Effector memory CD4-positive, alpha-beta T cell (primary cell): ENCODE results near the gene ZC3H7B.
"Not testable (repeated sequence)": the region's sequence is repeated elsewhere in the genome, so short reads cannot be mapped to it uniquely, and the experiment has no call there.

Experiments used
- DNase-seq, 3 donors: peaks; one replicate each; pipeline ENCODE4 v3.0.0-alpha.2; 2020
- H3K27ac ChIP-seq: 2 replicates; pipeline ENCODE4 v1.7.0; 2013; ENCODE audit warnings: mild to moderate bottlenecking, low read length, moderate library complexity; ENCODE audit not compliant: insufficient read depth, poor library complexity, severe bottlenecking
- H3K27me3 ChIP-seq: replicated peaks from 2 replicates; pipeline ENCODE4 v1.7.0; 2013; ENCODE audit warnings: mild to moderate bottlenecking, low read length; ENCODE audit not compliant: insufficient read depth, control insufficient read depth, poor library complexity, severe bottlenecking
- H3K36me3 ChIP-seq: 2 replicates; pipeline ENCODE4 v1.7.0; 2013; ENCODE audit warnings: mild to moderate bottlenecking, low read length, moderate library complexity; ENCODE audit not compliant: control insufficient read depth, insufficient read depth
- H3K4me1 ChIP-seq: 2 replicates; pipeline ENCODE4 v1.7.0; 2013; ENCODE audit warnings: low read length, mild to moderate bottlenecking; ENCODE audit not compliant: control insufficient read depth, insufficient read depth, poor library complexity, severe bottlenecking
- H3K4me3 ChIP-seq: 2 replicates; pipeline ENCODE4 v1.7.0; 2013; ENCODE audit warnings: low read length, low read depth, mild to moderate bottlenecking; ENCODE audit not compliant: insufficient read depth, poor library complexity, severe bottlenecking
- H3K9me3 ChIP-seq: 2 replicates; pipeline ENCODE4 v1.7.0; 2013; ENCODE audit warnings: mild to moderate bottlenecking, low read length, moderate library complexity; ENCODE audit not compliant: control insufficient read depth
- total RNA-seq, 3 donors: gene quantifications; one replicate each; lab custom pipeline; 2026; lab: John Stamatoyannopoulos, UW

Gene ZC3H7B
- total RNA-seq, result 106 to 126 (median 111) reads per million in 3 donors

DNA sequence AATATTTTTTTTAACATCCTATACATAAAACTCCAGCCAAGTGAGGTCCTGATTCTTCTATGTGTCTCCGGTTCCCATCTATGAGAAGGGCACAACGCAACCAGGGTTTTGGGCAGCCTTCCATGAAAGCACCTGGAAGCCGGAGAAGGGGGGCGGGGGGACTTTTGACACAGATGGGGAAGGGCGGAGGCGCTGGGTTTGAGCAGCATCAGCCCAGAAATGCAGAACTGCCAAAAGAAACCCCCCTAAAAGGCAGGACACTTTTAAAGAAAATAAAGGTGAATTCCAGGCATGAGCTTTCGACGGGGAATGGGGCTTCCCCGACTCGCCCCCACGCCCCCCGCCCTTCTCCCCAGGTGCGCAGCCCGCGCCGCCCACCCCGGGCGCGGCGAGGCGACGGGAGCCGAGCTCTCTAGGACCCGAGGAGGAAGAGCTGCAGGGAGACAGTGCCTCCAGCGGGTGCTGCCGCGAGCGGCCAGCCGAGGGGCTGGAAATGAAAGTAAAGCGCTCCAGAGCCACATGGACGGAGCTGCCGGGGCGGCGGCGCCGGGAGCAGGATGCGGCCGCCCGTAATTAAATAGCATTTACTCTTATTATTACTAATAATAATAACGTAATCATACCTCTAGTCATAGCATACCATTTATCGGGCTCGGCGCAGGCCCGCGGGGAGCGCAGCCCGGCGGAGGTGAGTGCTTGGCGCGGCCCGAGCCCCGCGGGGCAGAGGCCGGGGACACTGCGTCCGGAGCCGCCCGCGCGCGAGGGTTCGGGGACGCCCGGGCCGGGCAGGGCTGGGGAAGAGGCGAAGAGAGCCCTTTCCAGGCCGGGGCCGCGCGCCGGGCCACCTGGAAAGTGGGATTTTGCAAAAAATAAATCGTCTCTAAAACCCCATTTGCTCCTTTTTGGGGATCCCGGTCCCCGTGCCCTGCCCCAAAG, at the start of gene ZC3H7B:
TSS of gene ZC3H7B (plus strand) at position 441 of the 936 bp plus-strand sequence. CDS start 19,136 bp downstream, outside the sequence.
- Histone ChIP-seq H3K27ac (peak within 1 kb of the TSS; percentile 88), H3K4me3 (peak within 1 kb of the TSS; percentile 95), H3K4me1 (peaks cover 16% of the 10 kb centered on the region), H3K27me3 (no peaks in the 10 kb centered on the region), H3K36me3 (no peaks in the 10 kb centered on the region), H3K9me3 (no peaks in the 10 kb centered on the region)
- peak; percentile 77 to 79 (median 77) for DNase-seq

GRCh38 chr22:41252365-41252764, 49.0 kb upstream of the ZC3H7B start:
- H3K9me3 ChIP-seq, result no peaks in the 10 kb centered on the region

GRCh38 chr22:41254230-41254629, 47.1 kb upstream of the ZC3H7B start:
- DNase-seq, result no peak
- Histone ChIP-seq H3K4me3 (no peak overlapping the region), H3K27ac (no peak overlapping the region), H3K4me1 (no peaks in the 10 kb centered on the region), H3K9me3 (no peaks in the 10 kb centered on the region), H3K36me3 (peaks cover 89% of the 10 kb centered on the region), H3K27me3 (no peaks in the 10 kb centered on the region)

More at GRCh38 chr22:41252365-41252764, 49.0 kb upstream of the ZC3H7B start:
- no peaks in the 10 kb centered on the region for H3K4me1 ChIP-seq
- no peak overlapping the region for H3K27ac ChIP-seq
- peaks cover 93% of the 10 kb centered on the region for H3K36me3 ChIP-seq
- H3K27me3 ChIP-seq, result no peaks in the 10 kb centered on the region
- no peak overlapping the region for H3K4me3 ChIP-seq
- no peak for DNase-seq

- peaks cover 87% of the 10 kb centered on the region for H3K36me3 ChIP-seq
- no peak overlapping the region for H3K27ac ChIP-seq
- H3K9me3 ChIP-seq, result no peaks in the 10 kb centered on the region
- no peaks in the 10 kb centered on the region for H3K27me3 ChIP-seq
- H3K4me3 ChIP-seq, result no peak overlapping the region
- no peaks in the 10 kb centered on the region for H3K4me1 ChIP-seq
- DNase-seq, result no peak
These were observed 44.8 kb upstream of the ZC3H7B start for GRCh38 chr22:41256254-41257253.

- no peak overlapping the region for H3K27ac ChIP-seq
These were observed 43.6 kb upstream of the ZC3H7B start for GRCh38 chr22:41257696-41258095.

DNA sequence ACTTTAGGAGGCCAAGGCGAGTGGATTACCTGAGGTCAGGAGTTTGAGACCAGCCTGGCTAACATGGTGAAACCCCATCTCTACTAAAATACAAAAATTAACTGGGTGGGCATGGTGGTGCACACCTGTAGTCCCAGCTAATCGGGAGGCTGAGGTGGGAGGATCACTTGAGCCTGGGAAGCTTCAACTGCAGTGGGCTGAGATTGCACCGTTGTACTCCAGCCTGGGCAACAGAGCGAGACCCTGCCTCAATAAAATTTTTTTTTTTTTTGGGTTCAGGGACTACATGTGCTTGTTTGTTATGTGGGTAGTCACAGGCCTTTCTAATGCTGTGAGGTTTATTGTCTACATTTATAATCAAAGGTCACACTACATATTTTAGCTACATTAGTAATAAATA, 41.6 kb upstream of the ZC3H7B start:
- not testable (repeated sequence) for H3K4me3 ChIP-seq, DNase-seq, H3K27me3 ChIP-seq, H3K9me3 ChIP-seq, H3K27ac ChIP-seq, H3K4me1 ChIP-seq
- H3K36me3 ChIP-seq, result peaks cover 91% of the 10 kb centered on the region

More at GRCh38 chr22:41257696-41258095, 43.6 kb upstream of the ZC3H7B start:
- no peaks in the 10 kb centered on the region for H3K9me3 ChIP-seq
- DNase-seq, result no peak
- no peaks in the 10 kb centered on the region for H3K4me1 ChIP-seq
- no peaks in the 10 kb centered on the region for H3K27me3 ChIP-seq
- H3K36me3 ChIP-seq, result peaks cover 90% of the 10 kb centered on the region
- H3K4me3 ChIP-seq, result no peak overlapping the region

DNA sequence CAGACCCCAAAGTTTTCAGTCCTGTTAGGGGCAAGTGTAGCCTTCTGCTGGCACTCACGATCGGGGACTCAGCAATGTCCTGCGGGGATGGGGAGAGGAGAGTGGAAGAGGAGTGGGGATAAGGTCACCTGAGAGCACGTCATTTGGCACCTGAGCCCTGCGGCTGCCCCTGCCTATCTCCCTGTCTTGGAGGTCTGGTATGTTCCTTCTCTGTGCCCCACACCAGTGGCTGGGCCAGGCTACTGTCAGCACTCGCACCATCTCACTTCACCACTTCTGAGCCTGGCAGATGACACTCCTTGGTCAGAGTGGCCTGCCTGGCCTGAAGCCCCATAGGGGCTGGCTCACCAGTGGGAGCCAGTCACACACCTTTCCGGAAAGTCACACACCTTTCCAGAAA, 40.5 kb upstream of the ZC3H7B start:
- Histone ChIP-seq H3K36me3 (peaks cover 89% of the 10 kb centered on the region), H3K27me3 (no peaks in the 10 kb centered on the region), H3K27ac (no peak overlapping the region), H3K4me3 (no peak overlapping the region), H3K4me1 (no peaks in the 10 kb centered on the region), H3K9me3 (no peaks in the 10 kb centered on the region)
- DNase-seq, result no peak

DNA sequence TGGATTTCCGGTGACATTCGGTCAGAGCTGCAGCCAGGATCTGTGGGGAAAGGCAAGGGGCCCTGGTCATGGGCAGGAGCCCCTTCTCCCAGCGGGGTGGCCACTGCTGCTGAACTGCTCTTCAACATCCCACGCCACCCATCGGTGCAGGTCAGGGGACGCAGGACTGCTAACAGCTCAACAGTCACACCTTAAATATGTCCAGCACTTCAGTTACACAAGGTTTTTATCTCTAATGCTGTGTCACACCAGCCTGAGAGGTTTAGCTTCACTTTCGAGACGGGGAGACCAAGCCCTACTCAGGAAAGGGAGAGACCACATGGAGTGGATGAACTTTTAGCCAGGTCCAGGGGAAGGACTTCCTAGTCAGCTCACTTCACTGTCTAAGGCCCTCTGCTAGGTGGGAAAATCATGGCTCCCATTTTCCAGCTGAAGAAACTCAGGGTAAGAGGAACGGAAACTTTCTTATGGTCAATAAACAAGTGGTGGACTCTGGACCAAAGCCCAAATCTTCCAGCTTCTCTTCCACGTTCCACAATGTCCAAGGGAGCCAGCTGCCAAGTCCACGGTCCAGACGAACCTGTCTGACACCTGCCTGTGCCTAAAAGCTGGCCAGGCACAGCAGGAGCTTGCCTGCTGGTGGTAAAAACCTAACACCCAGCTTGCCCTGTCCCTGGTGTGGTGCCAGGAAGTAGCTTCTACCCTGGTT, 39.6 kb upstream of the ZC3H7B start:
- no peaks in the 10 kb centered on the region for H3K4me1 ChIP-seq
- no peak overlapping the region for H3K4me3 ChIP-seq
- no peak for DNase-seq
- peaks cover 87% of the 10 kb centered on the region for H3K36me3 ChIP-seq
- H3K9me3 ChIP-seq, result no peaks in the 10 kb centered on the region
- H3K27me3 ChIP-seq, result no peaks in the 10 kb centered on the region
- H3K27ac ChIP-seq, result no peak overlapping the region

DNA sequence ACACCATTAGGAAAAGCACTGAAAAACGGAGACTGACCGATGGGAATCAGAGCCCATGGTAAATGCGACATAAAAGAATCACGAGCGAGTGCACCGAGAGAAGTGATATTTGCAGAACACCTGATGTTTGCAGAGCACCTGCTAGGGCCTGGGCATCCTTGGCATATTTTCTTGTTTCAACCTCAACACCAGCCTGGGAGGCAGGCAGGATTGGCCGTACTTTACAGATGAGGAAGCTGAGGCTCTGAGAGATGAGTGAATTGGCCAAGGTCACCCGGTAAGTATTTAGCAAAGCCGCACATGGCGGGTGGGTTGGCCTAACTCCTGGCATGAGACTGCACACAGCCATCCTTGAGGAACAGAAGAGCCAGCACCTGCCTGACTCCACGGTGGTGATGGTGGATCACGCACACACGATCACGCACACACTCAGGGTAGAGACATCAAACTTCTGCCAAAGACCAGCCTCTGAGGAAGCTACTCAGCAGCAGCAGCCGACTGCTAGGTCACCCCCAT, 39.0 kb upstream of the ZC3H7B start:
- H3K4me3 ChIP-seq, result no peak overlapping the region
- no peaks in the 10 kb centered on the region for H3K9me3 ChIP-seq
- no peaks in the 10 kb centered on the region for H3K4me1 ChIP-seq
- DNase-seq, result no peak
- H3K27ac ChIP-seq, result no peak overlapping the region
- peaks cover 84% of the 10 kb centered on the region for H3K36me3 ChIP-seq
- H3K27me3 ChIP-seq, result no peaks in the 10 kb centered on the region
